Right lobe of liver (tissue), 4 donors: Measurements from ENCODE around the gene MSX1.

ENCODE experiments used
- POLR2A ChIP-seq: fragments of 450-650 bp; IDR thresholded peaks from one replicate; pipeline ENCODE4 v1.6.1; 2017; ENCODE audit warnings: antibody characterized with exemption, mild to moderate bottlenecking
- TF ChIP-seq, protein P1 (sequence below), 4 donors: fragments of 200-600 bp in 3 of 4; fragments of 450-650 bp in 1 of 4; IDR thresholded peaks; one replicate each; pipeline versions ENCODE4 v1.5.1 to v1.8.0; 2016 to 2022; ENCODE audit warnings: antibody characterized with exemption in 4 of 4, mild to moderate bottlenecking in 2 of 4
- donor health status: DM: no; HTN: no; CAD: no.
- donor health status: DM: no; HTN: no; CAD: no.
- donor health status: DM: no; HTN: yes; CAD: no.

DNA sequence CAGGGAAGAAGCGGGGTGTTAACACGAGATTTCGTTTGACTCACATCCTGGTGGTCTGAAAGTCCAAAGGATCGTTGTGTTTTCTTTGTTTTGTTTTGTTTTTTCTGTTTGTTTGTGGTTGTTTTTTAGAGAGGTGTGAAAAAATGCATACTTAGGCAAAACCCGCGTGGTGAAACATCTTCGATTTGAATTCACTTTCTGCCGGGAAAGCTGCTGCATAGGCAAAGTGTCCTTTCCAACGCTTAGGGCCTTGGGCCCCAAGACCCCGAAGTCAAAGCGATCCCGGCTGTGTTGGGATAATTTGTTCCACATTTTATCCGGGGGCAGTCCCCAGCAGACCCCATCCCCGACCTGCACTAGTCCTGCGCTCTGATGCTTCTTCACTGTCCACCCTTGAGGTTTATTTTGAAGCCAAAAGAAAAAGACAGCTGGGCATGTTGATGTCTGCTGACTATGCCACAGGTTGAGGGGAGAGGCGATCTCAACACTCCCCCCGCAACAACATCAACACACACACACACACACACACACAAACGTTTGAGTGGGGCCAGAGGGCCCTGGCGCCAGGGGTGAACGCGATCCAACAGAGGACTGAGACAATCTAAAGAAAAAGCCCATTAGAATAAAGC is 2.0 kb downstream of the MSX1 start:
- TF ChIP-seq, protein P1, sequence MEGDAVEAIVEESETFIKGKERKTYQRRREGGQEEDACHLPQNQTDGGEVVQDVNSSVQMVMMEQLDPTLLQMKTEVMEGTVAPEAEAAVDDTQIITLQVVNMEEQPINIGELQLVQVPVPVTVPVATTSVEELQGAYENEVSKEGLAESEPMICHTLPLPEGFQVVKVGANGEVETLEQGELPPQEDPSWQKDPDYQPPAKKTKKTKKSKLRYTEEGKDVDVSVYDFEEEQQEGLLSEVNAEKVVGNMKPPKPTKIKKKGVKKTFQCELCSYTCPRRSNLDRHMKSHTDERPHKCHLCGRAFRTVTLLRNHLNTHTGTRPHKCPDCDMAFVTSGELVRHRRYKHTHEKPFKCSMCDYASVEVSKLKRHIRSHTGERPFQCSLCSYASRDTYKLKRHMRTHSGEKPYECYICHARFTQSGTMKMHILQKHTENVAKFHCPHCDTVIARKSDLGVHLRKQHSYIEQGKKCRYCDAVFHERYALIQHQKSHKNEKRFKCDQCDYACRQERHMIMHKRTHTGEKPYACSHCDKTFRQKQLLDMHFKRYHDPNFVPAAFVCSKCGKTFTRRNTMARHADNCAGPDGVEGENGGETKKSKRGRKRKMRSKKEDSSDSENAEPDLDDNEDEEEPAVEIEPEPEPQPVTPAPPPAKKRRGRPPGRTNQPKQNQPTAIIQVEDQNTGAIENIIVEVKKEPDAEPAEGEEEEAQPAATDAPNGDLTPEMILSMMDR (IDR thresholded peaks at IDR 0.05), result no peak
- no peak for TF ChIP-seq POLR2A
